Ovary (tissue), 9 donors: Measurements from ENCODE around the gene ARG2. TPM values are rescaled to one million over a fixed set of nuclear protein-coding genes. Genes with fewer than 3 reads are reported as not detected.

Experiments used
- DNase-seq, 5 donors: peaks; one replicate each; pipeline ENCODE4 v3.0.0-alpha.2; 2019 to 2020
- H3K27ac ChIP-seq, 2 donors: fragments of 200-600 bp; one replicate each; pipeline versions ENCODE4 v1.5.1 to v1.8.0; 2019 to 2022
- H3K27me3 ChIP-seq: fragments of 200-600 bp; one replicate; pipeline ENCODE4 v1.8.0; 2022
- H3K36me3 ChIP-seq: fragments of 200-600 bp; sonication (generic); one replicate; pipeline ENCODE4 v1.5.1; 2019
- H3K4me1 ChIP-seq: one replicate; pipeline ENCODE4 v1.8.1; 2013; ENCODE audit warnings: mild to moderate bottlenecking, moderate library complexity; ENCODE audit not compliant: insufficient read depth
- H3K4me3 ChIP-seq: fragments of 200-600 bp; sonication (generic); one replicate; pipeline ENCODE4 v1.5.1; 2017
- H3K9me3 ChIP-seq, 2 donors: fragments of 200-600 bp in 1 of 2; sonication (generic) in 1 of 2; one replicate each; pipeline versions ENCODE4 v1.5.1 to v1.8.1; 2013 to 2019; ENCODE audit warnings: mild to moderate bottlenecking in 1 of 2, moderate library complexity in 1 of 2
- EP300 ChIP-seq: sonication (generic); formaldehyde crosslinking; IDR thresholded peaks from one replicate; pipeline ENCODE4 v1.6.1; 2017; ENCODE audit warnings: antibody characterized with exemption
- POLR2A ChIP-seq: fragments of 450-650 bp; IDR thresholded peaks from one replicate; pipeline ENCODE4 v1.6.1; 2017; ENCODE audit warnings: antibody characterized with exemption, mild to moderate bottlenecking, moderate library complexity
- WGBS, 3 donors: extraction: QIAGEN DNeasy Blood & Tissue Kit in 1 of 3; methylation state at CpG; one replicate each; pipeline versions ENCODE4 v1.1.5 to v1.1.7; 2013 to 2017; 5-methylcytosine and 5-hydroxymethylcytosine counted together
- intact Hi-C, 4 donors: fragments of 100-400 bp; cut with DNase I; formaldehyde crosslinking; loops; one replicate each; pipeline versions ENCODE4 v1.11.0 to v1.15.1; 2022 to 2023
- polyA plus RNA-seq, 2 donors: library from polyadenylated mRNA; stranded (reverse); fragments of 200-250 nt in 1 of 2; fragments of 350-450 nt in 1 of 2; fragmentation: Illumina TruSeq in 1 of 2; extraction: RNeasy Lipid Tissue Mini Kit (QIAGEN cat#74804) in 1 of 2; gene quantifications; one replicate each; pipeline ENCODE4 v1.2.3, GENCODE V29; 2013 to 2014
- total RNA-seq, 7 donors: library from RNA; depleted of rRNA in 2 of 7; stranded (reverse); fragments of >200 nt in 2 of 7; fragmentation: NEBNext Ultra II Directional in 3 of 7; extraction: Animal tissue kit (Norgen Biotek cat#: 25700) in 3 of 7; gene quantifications; one replicate each; pipeline versions ENCODE4 v1.1.0 to v1.2.4, GENCODE V29; 2016 to 2023
- TF ChIP-seq, protein P1 (sequence below), 3 donors: fragments of 450-650 bp in 2 of 3; fragments of 200-600 bp in 1 of 3; IDR thresholded peaks; one replicate each; pipeline versions ENCODE4 v1.5.1 to v1.8.0; 2016 to 2022; ENCODE audit warnings: antibody characterized with exemption in 3 of 3, mild to moderate bottlenecking in 1 of 3
- donor health status: DM: no; HTN: no; CAD: no; lungs with moderate emphysema.
- donor health status: DM: no; HTN: no; CAD: no.
- donor health status: Bipolar disorder and iron deficiency.
- donor health status: DM: yes; HTN: yes; CAD: no.
- donor health status: DM: no; HTN: no; CAD: no.
- donor health status: DM: yes; HTN: yes; CAD: no.

ARG2 gene
- total and polyA plus RNA-seq, 9 donors: 1.4 to 33.7 (median 4.4) TPM

- TF ChIP-seq, protein P1, sequence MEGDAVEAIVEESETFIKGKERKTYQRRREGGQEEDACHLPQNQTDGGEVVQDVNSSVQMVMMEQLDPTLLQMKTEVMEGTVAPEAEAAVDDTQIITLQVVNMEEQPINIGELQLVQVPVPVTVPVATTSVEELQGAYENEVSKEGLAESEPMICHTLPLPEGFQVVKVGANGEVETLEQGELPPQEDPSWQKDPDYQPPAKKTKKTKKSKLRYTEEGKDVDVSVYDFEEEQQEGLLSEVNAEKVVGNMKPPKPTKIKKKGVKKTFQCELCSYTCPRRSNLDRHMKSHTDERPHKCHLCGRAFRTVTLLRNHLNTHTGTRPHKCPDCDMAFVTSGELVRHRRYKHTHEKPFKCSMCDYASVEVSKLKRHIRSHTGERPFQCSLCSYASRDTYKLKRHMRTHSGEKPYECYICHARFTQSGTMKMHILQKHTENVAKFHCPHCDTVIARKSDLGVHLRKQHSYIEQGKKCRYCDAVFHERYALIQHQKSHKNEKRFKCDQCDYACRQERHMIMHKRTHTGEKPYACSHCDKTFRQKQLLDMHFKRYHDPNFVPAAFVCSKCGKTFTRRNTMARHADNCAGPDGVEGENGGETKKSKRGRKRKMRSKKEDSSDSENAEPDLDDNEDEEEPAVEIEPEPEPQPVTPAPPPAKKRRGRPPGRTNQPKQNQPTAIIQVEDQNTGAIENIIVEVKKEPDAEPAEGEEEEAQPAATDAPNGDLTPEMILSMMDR (IDR thresholded peaks at IDR 0.05): no peak
- TF ChIP-seq EP300 (no peak), POLR2A (no peak)
- WGBS, 3 donors: 61 to 69% (median 65%) methylated on average over 2 of the region's 2 CpGs
- H3K36me3 ChIP-seq: no peaks in the 10 kb centered on the region
These were observed 59.3 kb downstream of the ARG2 start for GRCh38 chr14:67679006-67679405.

DNA sequence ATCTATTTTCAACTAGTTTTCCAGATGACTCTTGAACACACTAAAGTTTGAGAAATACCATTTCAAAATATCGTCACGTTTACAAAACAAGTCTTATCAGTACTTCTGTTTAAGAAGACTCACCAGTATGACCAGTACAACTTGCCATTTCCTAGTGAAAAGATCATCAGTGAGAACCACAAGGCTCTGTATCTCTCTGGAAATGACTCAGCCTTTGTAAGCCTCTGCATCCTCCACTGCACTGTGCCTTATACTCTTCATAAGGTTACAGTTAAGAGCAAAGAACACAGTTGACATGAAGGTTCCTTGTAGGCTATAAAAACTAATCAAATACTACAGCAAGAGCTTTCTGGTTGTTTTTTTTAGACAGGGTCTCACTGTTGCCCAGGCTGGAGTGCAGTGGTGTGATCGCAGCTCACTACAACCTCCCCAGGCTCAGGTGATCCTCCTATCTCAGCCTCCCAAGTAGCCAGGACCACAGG, 60.4 kb downstream of the ARG2 start:
- Histone ChIP-seq H3K27ac (no peak overlapping the region), H3K4me3 (no peak overlapping the region), H3K27me3 (no peaks in the 10 kb centered on the region), H3K36me3 (no peaks in the 10 kb centered on the region), H3K9me3 (no peaks in the 10 kb centered on the region), H3K4me1 (no peaks in the 10 kb centered on the region)
- no peak for DNase-seq
- TF ChIP-seq EP300 (no peak), POLR2A (no peak)
- WGBS, 3 donors: 41 to 59% (median 52%) methylated on average over 3 of the region's 3 CpGs
- intact Hi-C loops: no loop called here

More at GRCh38 chr14:67679006-67679405, 59.3 kb downstream of the ARG2 start:
- no peak overlapping the region for H3K4me3 ChIP-seq
- H3K4me1 ChIP-seq: no peaks in the 10 kb centered on the region
- H3K27me3 ChIP-seq: no peaks in the 10 kb centered on the region
- intact Hi-C loops: no loop called here
- H3K9me3 ChIP-seq: no peaks in the 10 kb centered on the region
- no peak overlapping the region for H3K27ac ChIP-seq
- DNase-seq: no peak

DNA sequence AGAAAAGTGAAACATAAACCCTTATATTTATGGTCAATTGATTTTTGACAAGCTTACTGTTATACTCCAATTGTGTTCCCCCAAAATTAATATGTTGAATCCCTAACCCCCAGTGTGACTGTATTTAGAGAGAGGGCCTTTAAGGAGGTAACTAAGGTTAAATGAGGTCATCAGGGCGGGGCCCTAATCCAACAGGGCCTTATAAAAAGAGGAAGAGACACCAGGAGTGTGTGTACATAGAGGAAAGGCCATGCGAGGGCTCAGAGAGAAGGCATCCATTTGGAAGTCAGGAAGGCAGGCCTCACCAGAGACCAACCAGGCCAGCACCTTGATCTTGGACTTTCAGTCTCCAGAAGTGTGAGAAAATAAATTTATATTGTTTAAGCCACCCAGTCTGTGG, 61.2 kb downstream of the ARG2 start:
- intact Hi-C loops: no loop called here
- Histone ChIP-seq H3K9me3 (no peaks in the 10 kb centered on the region), H3K4me3 (no peak overlapping the region), H3K27me3 (no peaks in the 10 kb centered on the region), H3K36me3 (no peaks in the 10 kb centered on the region), H3K4me1 (no peaks in the 10 kb centered on the region), H3K27ac (no peak overlapping the region)
- no peak for DNase-seq
- TF ChIP-seq POLR2A: no peak
- TF ChIP-seq, protein P1 (IDR thresholded peaks at IDR 0.05): no peak
- no peak for TF ChIP-seq EP300
- whole genome bisulfite sequencing, 3 donors: 87 to 96% (median 95%) methylated on average over 2 of the region's 2 CpGs

DNA sequence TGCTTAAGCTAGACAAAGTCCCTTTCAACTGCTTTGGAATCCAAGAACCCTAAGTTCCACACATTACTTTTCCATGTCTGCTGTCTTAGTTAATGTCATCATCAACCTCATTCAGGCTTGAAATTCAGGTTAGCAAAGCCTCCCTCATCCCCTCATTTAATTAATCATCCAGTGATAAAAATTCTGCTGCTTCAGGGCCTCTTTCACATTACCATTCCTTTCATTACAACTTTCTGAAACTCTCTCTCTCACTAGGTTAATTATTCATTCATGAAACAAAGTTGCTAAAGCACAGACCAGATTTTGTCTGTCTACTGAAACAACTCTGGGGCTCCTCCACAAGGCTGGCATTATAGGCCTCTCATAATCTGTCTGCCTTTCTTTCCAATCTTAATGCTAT, 64.1 kb downstream of the ARG2 start:
- Histone ChIP-seq H3K36me3 (no peaks in the 10 kb centered on the region), H3K27me3 (no peaks in the 10 kb centered on the region), H3K9me3 (no peaks in the 10 kb centered on the region), H3K27ac (no peak overlapping the region), H3K4me3 (no peak overlapping the region), H3K4me1 (no peaks in the 10 kb centered on the region)
- TF ChIP-seq EP300 (no peak), POLR2A (no peak)
- TF ChIP-seq, protein P1 (IDR thresholded peaks at IDR 0.05): no peak
- intact Hi-C loops: no loop called here
- DNase-seq: no peak

GRCh38 chr14:67690011-67690410, 70.3 kb downstream of the ARG2 start:
- whole genome bisulfite sequencing, 3 donors: 92 to 96% (median 96%) methylated on average over 4 of the region's 4 CpGs
- H3K4me3 ChIP-seq: no peak overlapping the region
- no peak for DNase-seq
- no peaks in the 10 kb centered on the region for H3K27me3 ChIP-seq
- TF ChIP-seq POLR2A (no peak), EP300 (no peak)
- TF ChIP-seq, protein P1 (IDR thresholded peaks at IDR 0.05): no peak
- peaks cover 5% of the 10 kb centered on the region for H3K4me1 ChIP-seq
- no peaks in the 10 kb centered on the region for H3K9me3 ChIP-seq
- H3K36me3 ChIP-seq: no peaks in the 10 kb centered on the region
- no peak overlapping the region for H3K27ac ChIP-seq
- intact Hi-C loops: no loop called here
